Common myeloid progenitor, CD34-positive (primary cell): Measurements from ENCODE around the gene CDKN2A.

Experiments used
- CTCF ChIA-PET: fragments of 350-600 bp; sonication (Branson Sonifier 250); formaldehyde crosslinking; loops from one replicate; lab custom pipeline; 2021; ENCODE audit warnings: antibody characterized with exemption; lab: Charles Lee
- POLR2A ChIA-PET: fragments of 350-600 bp; sonication (Branson Sonifier 250); formaldehyde crosslinking; loops from one replicate; lab custom pipeline; 2021; ENCODE audit warnings: antibody characterized with exemption; lab: Charles Lee
- DNase-seq, 3 donors: peaks; one replicate each; pipeline versions ENCODE4 v3.0.0 to v3.0.0-alpha.2; 2013
- H3K27ac ChIP-seq, 2 experiments: 1 replicate in 1 of 2; 2 replicates in 1 of 2; pipeline ENCODE4 v1.7.0; 2013; ENCODE audit warnings: inconsistent platforms in 2 of 2, low read length in 2 of 2, mild to moderate bottlenecking in 2 of 2, low read depth in 1 of 2, moderate library complexity in 1 of 2; ENCODE audit not compliant: severe bottlenecking in 2 of 2, insufficient read depth in 1 of 2, poor library complexity in 1 of 2
- H3K27me3 ChIP-seq, 5 experiments: replicated peaks in 2 of 5; 1 replicate in 3 of 5; 2 replicates in 2 of 5; pipeline versions ENCODE4 v1.6.1 to v1.7.0; 2013; ENCODE audit warnings: low read length in 4 of 5, mild to moderate bottlenecking in 2 of 5, moderate library complexity in 2 of 5, inconsistent platforms in 1 of 5; ENCODE audit not compliant: insufficient read depth in 5 of 5, control insufficient read depth in 4 of 5
- H3K36me3 ChIP-seq, 4 experiments: 1 replicate in 2 of 4; 2 replicates in 2 of 4; pipeline versions ENCODE4 v1.6.1 to v1.7.0; 2013; ENCODE audit warnings: low read length in 3 of 4, control low read depth in 1 of 4, mild to moderate bottlenecking in 1 of 4; ENCODE audit not compliant: control insufficient read depth in 4 of 4, insufficient read depth in 4 of 4
- H3K4me1 ChIP-seq, 4 experiments: 1 replicate in 3 of 4; 2 replicates in 1 of 4; pipeline versions ENCODE4 v1.6.1 to v1.7.1; 2013; ENCODE audit warnings: low read length in 3 of 4, mild to moderate bottlenecking in 3 of 4, control low read depth in 1 of 4, inconsistent platforms in 1 of 4, moderate library complexity in 1 of 4; ENCODE audit not compliant: control insufficient read depth in 4 of 4, insufficient read depth in 4 of 4; ENCODE audit errors: control extremely low read depth in 1 of 4
- H3K4me3 ChIP-seq, 7 experiments: 1 replicate in 4 of 7; 2 replicates in 3 of 7; pipeline versions ENCODE4 v1.5.1 to v1.7.0; 2013; ENCODE audit warnings: mild to moderate bottlenecking in 7 of 7, low read length in 6 of 7, moderate library complexity in 6 of 7, inconsistent platforms in 2 of 7, low read depth in 2 of 7, control low read depth in 1 of 7; ENCODE audit not compliant: insufficient read depth in 4 of 7, control insufficient read depth in 1 of 7; ENCODE audit errors: extremely low read depth in 1 of 7
- H3K9me3 ChIP-seq, 5 experiments: 1 replicate in 4 of 5; 2 replicates in 1 of 5; pipeline versions ENCODE4 v1.6.1 to v1.7.1; 2013; ENCODE audit warnings: low read length in 4 of 5, mild to moderate bottlenecking in 2 of 5, inconsistent platforms in 1 of 5, low read depth in 1 of 5, moderate library complexity in 1 of 5; ENCODE audit not compliant: control insufficient read depth in 4 of 5, insufficient read depth in 2 of 5; ENCODE audit errors: control extremely low read depth in 1 of 5
- WGBS: methylation state at CpG from one replicate; pipeline ENCODE4 v1.1.5; 2013; ENCODE audit not compliant: insufficient coverage; 5-methylcytosine and 5-hydroxymethylcytosine counted together

The CDKN2A gene

GRCh38 chr9:22008717-22009505 lies 14.7 kb upstream of the CDKN2A start, which contains the start of gene CDKN2B:
TSS of gene CDKN2B (minus strand) at chr9:22009305. CDS start at chr9:22008953, 352 bp downstream.
- WGBS = 2% methylated on average over 76 of the region's 86 CpGs
- Histone ChIP-seq H3K9me3 (peaks cover 0 to 1% (median 0%) of the 10 kb centered on the region in 5 experiments), H3K27ac (no peak within 1 kb of the TSS), H3K36me3 (no peaks in the 10 kb centered on the region), H3K4me3 (peak within 1 kb of the TSS in 6 of 7 experiments; percentile 19 to 68 (median 50)), H3K4me1 (peaks cover 0 to 21% (median 14%) of the 10 kb centered on the region in 4 experiments), H3K27me3 (peaks cover 28 to 95% (median 53%) of the 10 kb centered on the region in 5 experiments)
- ChIA-PET POLR2A (no interaction called here), CTCF (interaction anchor here (1.0 to 4.7 kb wide), 17 partner anchors 8 to 230 kb away, joined by 3 to 26 read pairs (median 5); no protein-coding TSS in a partner anchor)
- DNase-seq = no peak

GRCh38 chr9:22008384-22008716 lies 14.2 kb upstream of the CDKN2A start:
- no peak overlapping the region for H3K27ac ChIP-seq
- WGBS = 6% methylated on average over 8 of the region's 8 CpGs
- H3K27me3 ChIP-seq = peaks cover 28 to 97% (median 57%) of the 10 kb centered on the region in 5 experiments
- DNase-seq = no peak
- CTCF ChIA-PET = interaction anchor here (0.8 to 4.7 kb wide), 17 partner anchors 8 to 207 kb away, joined by 3 to 26 read pairs (median 5); no protein-coding TSS in a partner anchor
- peaks cover 0 to 1% (median 0%) of the 10 kb centered on the region in 5 experiments for H3K9me3 ChIP-seq
- POLR2A ChIA-PET = no interaction called here
- H3K4me3 ChIP-seq = peak overlapping the region in 1 of 7 experiments; percentile 68
- peaks cover 0 to 21% (median 14%) of the 10 kb centered on the region in 4 experiments for H3K4me1 ChIP-seq
- no peaks in the 10 kb centered on the region for H3K36me3 ChIP-seq

GRCh38 chr9:22005702-22006606 lies 11.8 kb upstream of the CDKN2A start:
- POLR2A ChIA-PET = no interaction called here
- Histone ChIP-seq H3K27me3 (peaks cover 23 to 96% (median 63%) of the 10 kb centered on the region in 5 experiments), H3K9me3 (no peaks in the 10 kb centered on the region), H3K4me1 (peaks cover 0 to 21% (median 14%) of the 10 kb centered on the region in 4 experiments), H3K27ac (no peak overlapping the region), H3K36me3 (no peaks in the 10 kb centered on the region), H3K4me3 (no peak overlapping the region)
- WGBS = 6% methylated on average over 29 of the region's 44 CpGs
- no peak for DNase-seq
- CTCF ChIA-PET = interaction anchor here (2.3 to 4.7 kb wide), 2 partner anchors 193 to 205 kb away, joined by 5 to 26 read pairs; no protein-coding TSS in a partner anchor

- H3K4me3 ChIP-seq = no peak overlapping the region
- peaks cover 0 to 21% (median 14%) of the 10 kb centered on the region in 4 experiments for H3K4me1 ChIP-seq
- H3K27ac ChIP-seq = no peak overlapping the region
- H3K36me3 ChIP-seq = no peaks in the 10 kb centered on the region
- POLR2A ChIA-PET = no interaction called here
- CTCF ChIA-PET = interaction anchor here (0.7 kb wide), 1 partner anchor 189 kb away, joined by 3 read pairs; no protein-coding TSS in a partner anchor
- whole genome bisulfite sequencing = 1% methylated on average over 20 of the region's 25 CpGs
- H3K9me3 ChIP-seq = no peaks in the 10 kb centered on the region
- peak in 2 of 3 donors; percentile 66 to 69 for DNase-seq
- H3K27me3 ChIP-seq = peaks cover 21 to 96% (median 61%) of the 10 kb centered on the region in 5 experiments
These were observed 11.0 kb upstream of the CDKN2A start for GRCh38 chr9:22005021-22005701.

- Histone ChIP-seq H3K4me3 (no peak overlapping the region), H3K36me3 (no peaks in the 10 kb centered on the region), H3K9me3 (no peaks in the 10 kb centered on the region), H3K27me3 (peaks cover 21 to 95% (median 63%) of the 10 kb centered on the region in 5 experiments), H3K4me1 (peaks cover 0 to 11% (median 3%) of the 10 kb centered on the region in 4 experiments), H3K27ac (no peak overlapping the region)
- 20% methylated on average over 1 of the region's 1 CpG for WGBS
- DNase-seq = no peak
- ChIA-PET POLR2A (no interaction called here), CTCF (interaction anchor here (1.2 kb wide), 1 partner anchor 188 kb away, joined by 3 read pairs; no protein-coding TSS in a partner anchor)
These were observed 7.8 kb upstream of the CDKN2A start for GRCh38 chr9:22002038-22002437.

GRCh38 chr9:21998026-21998425 lies 3.8 kb upstream of the CDKN2A start:
- Histone ChIP-seq H3K4me1 (peaks cover 0 to 20% (median 19%) of the 10 kb centered on the region in 4 experiments), H3K27ac (no peak overlapping the region), H3K9me3 (no peaks in the 10 kb centered on the region), H3K4me3 (no peak overlapping the region), H3K27me3 (peaks cover 19 to 88% (median 62%) of the 10 kb centered on the region in 5 experiments), H3K36me3 (no peaks in the 10 kb centered on the region)
- WGBS = no CpG with 5 or more reads among the region's 2 CpGs
- ChIA-PET POLR2A (no interaction called here), CTCF (interaction anchor here (1.3 to 2.9 kb wide), 2 partner anchors 10 to 13 kb away, joined by 3 to 15 read pairs; partner anchors contain the start of gene CDKN2B)
- DNase-seq = no peak
